Peyer's patch (tissue), 4 donors: ENCODE measurements around the gene MYOF. TPM values are rescaled to one million over a fixed set of nuclear protein-coding genes. Genes with fewer than 3 reads are reported as not detected.

Experiments used
- DNase-seq, 3 donors: peaks; one replicate each; pipeline ENCODE4 v3.0.0-alpha.2; 2017 to 2019
- H3K27ac ChIP-seq, 4 donors: fragments of 200-600 bp; sonication (generic); one replicate each; pipeline ENCODE4 v1.5.1; 2016 to 2019
- H3K27me3 ChIP-seq, 2 donors: fragments of 200-600 bp; sonication (generic); one replicate each; pipeline ENCODE4 v1.5.1; 2019
- H3K36me3 ChIP-seq, 3 donors: fragments of 200-600 bp; sonication (generic); one replicate each; pipeline ENCODE4 v1.5.1; 2016 to 2019
- H3K4me1 ChIP-seq, 4 donors: fragments of 200-600 bp; sonication (generic); one replicate each; pipeline ENCODE4 v1.5.1; 2016 to 2019
- H3K4me3 ChIP-seq, 4 donors: fragments of 200-600 bp; sonication (generic); 1 replicate in 3 of 4; 2 replicates in 1 of 4; pipeline ENCODE4 v1.5.1; 2016 to 2019; ENCODE audit warnings: mild to moderate bottlenecking in 1 of 4
- H3K9me3 ChIP-seq, 4 donors: fragments of 200-600 bp; sonication (generic); one replicate each; pipeline ENCODE4 v1.5.1; 2016 to 2019; ENCODE audit warnings: mild to moderate bottlenecking in 1 of 4
- CTCF ChIP-seq, 6 experiments: fragments of 450-650 bp in 4 of 6; fragments of 200-600 bp in 2 of 6; sonication (generic) in 1 of 6; IDR thresholded peaks; one replicate each; pipeline ENCODE4 v1.5.1; 2017 to 2019; ENCODE audit warnings: antibody characterized with exemption in 6 of 6, mild to moderate bottlenecking in 3 of 6, moderate library complexity in 1 of 6
- POLR2A ChIP-seq, 2 donors: fragments of 450-650 bp; IDR thresholded peaks; one replicate each; pipeline ENCODE4 v1.5.1; 2017; ENCODE audit warnings: antibody characterized with exemption in 2 of 2, mild to moderate bottlenecking in 2 of 2, moderate library complexity in 2 of 2
- total RNA-seq, 4 donors: library from RNA; depleted of rRNA; stranded (reverse); fragments of >200 nt; gene quantifications; one replicate each; pipeline ENCODE4 v1.1.0, GENCODE V29; 2016

MYOF gene
- total RNA-seq, 4 donors from 2014 or later: 15.1 to 52.8 (median 24.4) TPM

GRCh38 chr10:93269281-93269680 is 212.9 kb downstream of the MYOF start:
- Histone ChIP-seq H3K4me3 (no peak overlapping the region), H3K27me3 (no peaks in the 10 kb centered on the region), H3K4me1 (no peaks in the 10 kb centered on the region), H3K36me3 (no peaks in the 10 kb centered on the region), H3K27ac (no peak overlapping the region), H3K9me3 (no peaks in the 10 kb centered on the region)
- TF ChIP-seq CTCF (IDR thresholded peaks at IDR 0.05): no peak
- no peak for TF ChIP-seq POLR2A (IDR thresholded peaks at IDR 0.05)
- DNase-seq: no peak

DNA sequence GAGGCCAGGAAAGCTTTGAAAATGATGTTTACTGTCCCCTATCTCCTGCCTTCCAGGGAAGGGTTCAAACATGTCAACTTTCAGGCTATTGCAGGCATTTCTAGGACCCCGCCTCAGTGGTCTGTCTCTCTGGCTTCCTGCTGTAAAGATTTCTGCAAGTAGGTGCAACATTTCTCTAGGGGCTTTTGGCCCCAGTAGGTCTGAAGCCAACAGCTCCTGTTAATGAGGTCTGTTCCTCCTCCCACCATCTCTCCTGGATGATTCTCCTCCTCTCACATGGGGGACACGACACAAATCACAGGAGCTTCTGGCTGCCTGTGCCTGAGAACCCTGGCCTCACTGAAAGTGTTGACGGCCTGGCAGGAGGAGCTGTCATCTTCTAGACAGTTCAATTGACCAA is 214.1 kb downstream of the MYOF start:
- Histone ChIP-seq H3K4me1 (no peaks in the 10 kb centered on the region), H3K9me3 (no peaks in the 10 kb centered on the region), H3K4me3 (no peak overlapping the region), H3K27me3 (no peaks in the 10 kb centered on the region), H3K27ac (no peak overlapping the region), H3K36me3 (no peaks in the 10 kb centered on the region)
- no peak for DNase-seq
- no peak for TF ChIP-seq CTCF (IDR thresholded peaks at IDR 0.05)
- TF ChIP-seq POLR2A (IDR thresholded peaks at IDR 0.05): no peak

DNA sequence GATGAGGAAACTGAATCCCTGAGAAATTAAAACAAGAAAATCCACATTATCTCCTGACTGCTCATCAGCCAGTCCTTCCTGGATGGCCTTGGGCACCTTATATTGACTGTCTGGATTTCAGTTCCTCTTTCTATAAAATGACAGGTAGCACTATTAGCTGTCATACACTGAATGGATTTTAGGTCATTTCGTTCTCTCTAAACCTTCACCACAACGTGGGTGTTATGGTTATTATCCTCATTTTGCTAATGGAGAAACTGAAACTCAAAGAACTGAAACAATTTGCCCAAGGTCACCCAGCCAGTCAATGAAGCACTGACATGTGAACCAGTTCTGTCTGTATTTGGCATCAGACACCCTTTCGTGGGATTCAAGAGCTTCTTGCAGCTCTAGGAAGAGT is 214.6 kb downstream of the MYOF start:
- Histone ChIP-seq H3K27ac (no peak overlapping the region), H3K36me3 (no peaks in the 10 kb centered on the region), H3K27me3 (no peaks in the 10 kb centered on the region), H3K4me1 (no peaks in the 10 kb centered on the region), H3K4me3 (no peak overlapping the region), H3K9me3 (no peaks in the 10 kb centered on the region)
- no peak for TF ChIP-seq POLR2A (IDR thresholded peaks at IDR 0.05)
- no peak for TF ChIP-seq CTCF (IDR thresholded peaks at IDR 0.05)
- DNase-seq: no peak

GRCh38 chr10:93266858-93267257 is 215.3 kb downstream of the MYOF start:
- no peaks in the 10 kb centered on the region for H3K36me3 ChIP-seq
- TF ChIP-seq POLR2A (IDR thresholded peaks at IDR 0.05) (no peak), CTCF (IDR thresholded peaks at IDR 0.05) (no peak)
- H3K4me1 ChIP-seq: no peaks in the 10 kb centered on the region
- no peak overlapping the region for H3K4me3 ChIP-seq
- no peak for DNase-seq
- no peak overlapping the region for H3K27ac ChIP-seq
- no peaks in the 10 kb centered on the region for H3K27me3 ChIP-seq
- no peaks in the 10 kb centered on the region for H3K9me3 ChIP-seq

DNA sequence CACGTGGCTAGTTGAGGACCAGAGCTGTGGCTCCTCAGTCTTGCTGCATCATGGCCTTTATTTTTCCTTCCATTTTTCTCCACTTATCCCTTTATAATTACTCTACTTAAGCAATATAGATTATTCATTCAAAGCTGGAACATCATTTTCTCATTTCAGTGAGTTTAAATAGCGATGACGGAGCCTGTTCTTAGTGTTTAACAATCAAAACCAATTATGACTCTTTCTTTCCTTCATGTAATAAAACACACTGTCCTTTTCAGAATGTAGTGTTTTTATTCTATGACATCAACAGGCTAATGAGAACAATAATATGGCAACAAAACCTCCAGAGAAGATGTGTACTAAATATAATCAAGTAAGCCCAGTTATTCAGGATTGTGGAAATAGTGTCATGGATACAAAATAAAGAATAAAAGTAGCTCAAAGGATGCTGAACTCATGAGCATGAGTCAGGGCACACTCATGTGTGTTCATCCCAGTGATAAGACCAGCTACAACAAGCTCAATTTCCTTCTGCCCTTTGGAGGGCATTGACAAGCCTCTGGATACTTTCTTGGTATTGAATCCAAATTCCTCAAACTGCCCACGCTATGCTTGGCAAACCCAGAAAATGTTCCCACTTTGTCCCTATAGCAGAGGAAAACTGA is 220.0 kb downstream of the MYOF start:
- no peaks in the 10 kb centered on the region for H3K27me3 ChIP-seq
- no peak for DNase-seq
- H3K9me3 ChIP-seq: no peaks in the 10 kb centered on the region
- H3K4me1 ChIP-seq: no peaks in the 10 kb centered on the region
- TF ChIP-seq POLR2A (IDR thresholded peaks at IDR 0.05) (no peak), CTCF (IDR thresholded peaks at IDR 0.05) (no peak)
- H3K27ac ChIP-seq: no peak overlapping the region
- no peaks in the 10 kb centered on the region for H3K36me3 ChIP-seq
- H3K4me3 ChIP-seq: no peak overlapping the region

DNA sequence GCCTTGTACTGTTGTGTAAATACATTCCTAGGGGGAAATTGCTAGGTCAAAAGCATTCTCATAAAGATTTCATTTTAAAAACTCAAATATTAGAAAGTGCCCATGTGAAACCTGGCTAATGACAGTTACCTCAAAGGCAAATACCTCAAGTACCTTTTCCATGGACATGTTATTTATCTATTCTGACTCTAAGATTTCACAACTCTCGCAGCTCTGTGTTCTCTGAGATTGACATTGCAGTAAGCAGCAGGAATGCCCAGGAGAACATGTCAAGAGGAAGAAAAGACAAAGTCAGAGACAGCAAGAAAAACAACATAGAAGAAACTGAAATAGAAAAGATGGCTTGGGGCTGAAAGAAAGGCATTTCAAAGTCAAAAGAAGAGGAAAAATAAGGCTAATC is 221.0 kb downstream of the MYOF start:
- H3K4me3 ChIP-seq: no peak overlapping the region
- no peaks in the 10 kb centered on the region for H3K36me3 ChIP-seq
- H3K27me3 ChIP-seq: no peaks in the 10 kb centered on the region
- TF ChIP-seq CTCF (IDR thresholded peaks at IDR 0.05) (no peak), POLR2A (IDR thresholded peaks at IDR 0.05) (no peak)
- no peak overlapping the region for H3K27ac ChIP-seq
- H3K9me3 ChIP-seq: no peaks in the 10 kb centered on the region
- H3K4me1 ChIP-seq: no peaks in the 10 kb centered on the region
- no peak for DNase-seq
